Activated naive CD8-positive, alpha-beta T cell treated with anti-CD3 and anti-CD28 coated beads, Interleukin-2, amount 50 U/mL, for 16 hours (primary cell): ENCODE data around the gene DEFB132.
A peak's percentile ranks its signal among the peaks of the same experiment; 100 is the strongest.

ENCODE experiments used
- DNase-seq: peaks from one replicate; pipeline ENCODE4 v3.0.0-alpha.2; 2020; ENCODE audit warnings: low read depth, low spot score

Gene DEFB132

GRCh38 chr20:263701-264100 is 6.2 kb downstream of the DEFB132 start:
- no peak for DNase-seq

GRCh38 chr20:266596-267562 is 9.4 kb downstream of the DEFB132 start:
- DNase-seq = peak; percentile 87

GRCh38 chr20:270517-270916 is 13.0 kb downstream of the DEFB132 start:
- DNase-seq = no peak

GRCh38 chr20:271069-271468 is 13.5 kb downstream of the DEFB132 start:
- DNase-seq = no peak

GRCh38 chr20:271528-271927 is 14.0 kb downstream of the DEFB132 start:
- DNase-seq = no peak

GRCh38 chr20:272718-273117 is 15.2 kb downstream of the DEFB132 start:
- DNase-seq = no peak

GRCh38 chr20:273884-274283 is 16.4 kb downstream of the DEFB132 start:
- DNase-seq = no peak

- no peak for DNase-seq
Measured at GRCh38 chr20:275791-276190, 18.3 kb downstream of the DEFB132 start.

- DNase-seq = no peak
Measured at GRCh38 chr20:276620-277495, 19.3 kb downstream of the DEFB132 start.

- no peak for DNase-seq
Measured at GRCh38 chr20:277496-277781, 19.9 kb downstream of the DEFB132 start.

- DNase-seq = no peak
Measured at GRCh38 chr20:278181-278580, 20.7 kb downstream of the DEFB132 start.

GRCh38 chr20:278607-279571 is 21.4 kb downstream of the DEFB132 start:
- no peak for DNase-seq

- DNase-seq = no peak
Measured at GRCh38 chr20:284172-284571, 26.6 kb downstream of the DEFB132 start.

- DNase-seq = no peak
Measured at GRCh38 chr20:286508-286907, 29.0 kb downstream of the DEFB132 start.

- no peak for DNase-seq
Measured at GRCh38 chr20:288956-289692, 31.6 kb downstream of the DEFB132 start.

- DNase-seq = no peak
Measured at GRCh38 chr20:289693-290083, 32.2 kb downstream of the DEFB132 start.

- peak; percentile 55 for DNase-seq
Measured at GRCh38 chr20:290084-290831, 32.7 kb downstream of the DEFB132 start, which contains the start of gene C20orf96. Gene C20orf96 (minus strand): TSS chr20:290750. CDS start chr20:290610, 140 bp downstream.

GRCh38 chr20:294602-295001 is 37.1 kb downstream of the DEFB132 start:
- no peak for DNase-seq

- no peak for DNase-seq
Measured at GRCh38 chr20:295804-296203, 38.3 kb downstream of the DEFB132 start.
